IMR-90 (cell line): ENCODE data around the gene COLEC12. TPM values are rescaled to one million over a fixed set of nuclear protein-coding genes. Genes with fewer than 3 reads are reported as not detected.

Experiments
- ATAC-seq: fragments of 200-7000 bp; cut with Tn5 transposase; 2 replicates; pipeline ENCODE4 v1.9.1; 2020; ENCODE audit warnings: low read depth, mild to moderate bottlenecking, moderate library complexity
- BruUV-seq: library from RNA; stranded (reverse); fragments of 400-500 nt; replicated peaks from 2 replicates; lab custom pipeline; 2021; lab: Mats Ljungman, UMichigan
- CTCF ChIA-PET: fragments of 300-600 bp; formaldehyde crosslinking; extraction: SDS; loops from one replicate; lab custom pipeline; 2021; ENCODE audit warnings: antibody characterized with exemption; lab: Yijun Ruan, JAX
- POLR2A ChIA-PET: fragments of 300-600 bp; sonication (Branson Sonifier 250); formaldehyde crosslinking; loops from one replicate; lab custom pipeline; 2022; ENCODE audit warnings: antibody characterized with exemption; ENCODE audit not compliant: unreplicated experiment; lab: Charles Lee
- DNase-seq: peaks from one replicate; pipeline ENCODE4 v3.0.0; 2013
- H2AFZ ChIP-seq: replicated peaks from 2 replicates; pipeline ENCODE3; 2013; ENCODE audit warnings: low read length, mild to moderate bottlenecking; ENCODE audit not compliant: poor library complexity
- H2AK5ac ChIP-seq: 2 replicates; pipeline ENCODE4 v1.6.1; 2013; ENCODE audit warnings: low read depth, low read length, inconsistent platforms
- H2AK9ac ChIP-seq: replicated peaks from 2 replicates; pipeline ENCODE3; 2013; ENCODE audit warnings: mild to moderate bottlenecking, low read depth, low read length, moderate library complexity; ENCODE audit not compliant: poor library complexity
- H2BK120ac ChIP-seq: 2 replicates; pipeline ENCODE4 v1.6.1; 2013; ENCODE audit warnings: low read depth, low read length, inconsistent platforms
- H2BK15ac ChIP-seq: 3 replicates; pipeline ENCODE4 v1.6.1; 2013; ENCODE audit warnings: low read depth, low read length, inconsistent platforms
- H2BK20ac ChIP-seq: 2 replicates; pipeline ENCODE4 v1.6.1; 2013; ENCODE audit warnings: low read depth, mild to moderate bottlenecking, inconsistent platforms, low read length, moderate library complexity
- H2BK5ac ChIP-seq: 2 replicates; pipeline ENCODE4 v1.6.1; 2013; ENCODE audit warnings: mild to moderate bottlenecking, low read depth, low read length, inconsistent platforms; ENCODE audit not compliant: poor library complexity, severe bottlenecking
- H3K14ac ChIP-seq: replicated peaks from 2 replicates; pipeline ENCODE4 v1.6.1; 2013; ENCODE audit warnings: low read depth, low read length, inconsistent platforms
- H3K18ac ChIP-seq: 2 replicates; pipeline ENCODE4 v1.6.1; 2013; ENCODE audit warnings: low read depth, low read length, control low read depth
- H3K23ac ChIP-seq: 2 replicates; pipeline ENCODE4 v1.6.1; 2013; ENCODE audit warnings: low read depth, low read length, inconsistent platforms
- H3K27ac ChIP-seq: 2 replicates; pipeline ENCODE4 v1.5.1; 2013; ENCODE audit warnings: mild to moderate bottlenecking, control low read depth, low read length; ENCODE audit not compliant: insufficient read depth
- H3K27me3 ChIP-seq: 2 replicates; pipeline ENCODE4 v1.6.1; 2013; ENCODE audit warnings: low read length; ENCODE audit not compliant: control insufficient read depth, insufficient read depth
- H3K36me3 ChIP-seq: 2 replicates; pipeline ENCODE4 v1.6.1; 2013; ENCODE audit warnings: low read length, mixed read lengths; ENCODE audit not compliant: control insufficient read depth, insufficient read depth
- H3K4ac ChIP-seq: 2 replicates; pipeline ENCODE4 v1.6.1; 2013; ENCODE audit warnings: low read depth, low read length, inconsistent platforms
- H3K4me1 ChIP-seq: 2 replicates; pipeline ENCODE4 v1.6.1; 2013; ENCODE audit warnings: low read length, mixed read lengths; ENCODE audit not compliant: control insufficient read depth, insufficient read depth
- H3K4me2 ChIP-seq: 2 replicates; pipeline ENCODE4 v1.6.1; 2013; ENCODE audit warnings: low read depth, mild to moderate bottlenecking, control low read depth, low read length, moderate library complexity
- H3K4me3 ChIP-seq: 2 replicates; pipeline ENCODE4 v1.5.1; 2013; ENCODE audit warnings: low read depth, mild to moderate bottlenecking, control low read depth, low read length, moderate library complexity; ENCODE audit not compliant: insufficient read depth
- H3K56ac ChIP-seq: 2 replicates; pipeline ENCODE4 v1.6.1; 2013; ENCODE audit warnings: low read length, inconsistent platforms; ENCODE audit not compliant: insufficient read depth; ENCODE audit errors: extremely low read depth
- H3K79me1 ChIP-seq, 2 experiments: 2 replicates each; pipeline ENCODE4 v1.6.1; 2013; ENCODE audit warnings: low read length in 2 of 2, inconsistent platforms in 1 of 2, low read depth in 1 of 2
- H3K9ac ChIP-seq: 2 replicates; pipeline ENCODE4 v1.6.1; 2013; ENCODE audit warnings: low read depth, low read length, control low read depth
- H3K9me1 ChIP-seq: 2 replicates; pipeline ENCODE4 v1.6.1; 2013; ENCODE audit warnings: low read length, inconsistent platforms; ENCODE audit not compliant: insufficient read depth
- H3K9me3 ChIP-seq: 2 replicates; pipeline ENCODE4 v1.6.1; 2013; ENCODE audit warnings: low read length; ENCODE audit not compliant: control insufficient read depth, insufficient read depth
- H4K20me1 ChIP-seq: 2 replicates; pipeline ENCODE4 v1.6.1; 2013; ENCODE audit warnings: low read length, inconsistent platforms; ENCODE audit not compliant: insufficient read depth
- H4K5ac ChIP-seq: 2 replicates; pipeline ENCODE4 v1.6.1; 2013; ENCODE audit warnings: mild to moderate bottlenecking, low read depth, low read length, control low read depth
- H4K8ac ChIP-seq, 2 experiments: 2 replicates each; pipeline ENCODE4 v1.6.1; 2013; ENCODE audit warnings: low read depth in 2 of 2, low read length in 2 of 2, control low read depth in 1 of 2, inconsistent platforms in 1 of 2
- H4K91ac ChIP-seq: 2 replicates; pipeline ENCODE4 v1.6.1; 2013; ENCODE audit warnings: low read depth, low read length, inconsistent platforms; ENCODE audit not compliant: insufficient read depth
- BHLHE40 ChIP-seq: fragments of 150-350 bp; IDR thresholded peaks from 2 replicates; pipeline ENCODE4 v1.6.1; 2016; ENCODE audit warnings: mild to moderate bottlenecking, low read depth, low read length
- CEBPB ChIP-seq: IDR thresholded peaks from 2 replicates; pipeline ENCODE4 v1.6.1; 2012; ENCODE audit warnings: low read depth, low read length, improper control_type of control experiment
- CTCF ChIP-seq: conservative IDR thresholded peaks from 2 replicates; pipeline ENCODE4 v1.5.1; 2012; ENCODE audit warnings: mild to moderate bottlenecking, low read depth, low read length, improper control_type of control experiment
- ELK1 ChIP-seq: fragments of 150-350 bp; IDR thresholded peaks from 2 replicates; pipeline ENCODE4 v1.6.1; 2016; ENCODE audit warnings: low read depth, mild to moderate bottlenecking, low read length, moderate library complexity, borderline replicate concordance
- FOS ChIP-seq: fragments of 150-350 bp; IDR thresholded peaks from 2 replicates; pipeline ENCODE4 v1.6.1; 2016; ENCODE audit warnings: low read depth, low read length
- MAFK ChIP-seq: IDR thresholded peaks from 2 replicates; pipeline ENCODE4 v1.6.1; 2012; ENCODE audit warnings: low read depth, low read length, improper control_type of control experiment
- MAZ ChIP-seq: IDR thresholded peaks from 2 replicates; pipeline ENCODE4 v1.6.1; 2012; ENCODE audit warnings: low read depth, mild to moderate bottlenecking, low read length, improper control_type of control experiment, moderate library complexity, borderline replicate concordance
- MXI1 ChIP-seq: IDR thresholded peaks from 2 replicates; pipeline ENCODE4 v1.6.1; 2012; ENCODE audit warnings: low read depth, mild to moderate bottlenecking, low read length, moderate library complexity, borderline replicate concordance
- NFE2L2 ChIP-seq: fragments of 150-350 bp; IDR thresholded peaks from 2 replicates; pipeline ENCODE4 v1.6.1; 2016; ENCODE audit warnings: low read depth, mild to moderate bottlenecking, low read length
- POLR2A ChIP-seq: IDR thresholded peaks from 2 replicates; pipeline ENCODE4 v1.6.1; 2012; ENCODE audit warnings: mild to moderate bottlenecking, low read depth, low read length
- RAD21 ChIP-seq: IDR thresholded peaks from 2 replicates; pipeline ENCODE4 v1.6.1; 2012; ENCODE audit warnings: low read length, improper control_type of control experiment
- RCOR1 ChIP-seq: IDR thresholded peaks from 2 replicates; pipeline ENCODE4 v1.6.1; 2012; ENCODE audit warnings: mild to moderate bottlenecking, low read length, improper control_type of control experiment; ENCODE audit not compliant: insufficient replicate concordance
- RFX5 ChIP-seq: IDR thresholded peaks from 2 replicates; pipeline ENCODE4 v1.8.0; 2012; ENCODE audit warnings: low read depth, mild to moderate bottlenecking, low read length, moderate library complexity
- SMC3 ChIP-seq: fragments of 150-350 bp; IDR thresholded peaks from 2 replicates; pipeline ENCODE4 v1.6.1; 2016; ENCODE audit warnings: low read depth, mild to moderate bottlenecking, antibody characterized with exemption, low read length, moderate library complexity
- USF2 ChIP-seq: fragments of 150-350 bp; IDR thresholded peaks from 2 replicates; pipeline ENCODE4 v1.6.1; 2017; ENCODE audit warnings: mild to moderate bottlenecking, antibody characterized with exemption, low read length, low read depth
- whole genome bisulfite sequencing, 2 experiments: methylation state at CpG; one replicate each; pipeline versions ENCODE4 v1.1.5 to v1.1.7; 2013; ENCODE audit warnings: missing lambda C conversion rate in 2 of 2; ENCODE audit not compliant: insufficient read length in 1 of 2; ENCODE audit errors: extremely low coverage in 2 of 2; 5-methylcytosine and 5-hydroxymethylcytosine counted together
- dilution Hi-C: fragments of 300-500 bp; cut with HindIII; formaldehyde crosslinking; loops from one replicate; pipeline ENCODE4 v1.14.3; 2018; ENCODE audit warnings: low sequenced_read_pairs; ENCODE audit not compliant: unreplicated experiment
- in situ Hi-C: fragments of 300-500 bp; cut with MboI; formaldehyde crosslinking; loops from 3 replicates; pipeline ENCODE4 v1.14.3; 2019; ENCODE audit warnings: low sequenced_read_pairs, inconsistent platforms, mixed read lengths
- intact Hi-C: fragments of 100-400 bp; cut with micrococcal nuclease; formaldehyde crosslinking; loops from 2 replicates; pipeline ENCODE4 v1.10.0; 2022
- polyA plus RNA-seq, 3 experiments: library from polyadenylated mRNA; depleted of rRNA; stranded (reverse); fragments of >200 nt; gene quantifications; 2 replicates each; pipeline ENCODE4 v1.2.3, GENCODE V29; 2012; ENCODE audit warnings: low replicate concordance in 1 of 3
- total RNA-seq: library from RNA; depleted of rRNA; stranded (reverse); fragments of >200 nt; gene quantifications from 2 replicates; pipeline ENCODE4 v1.2.3, GENCODE V29; 2012

The COLEC12 gene
- total and polyA plus RNA-seq, 2 of the 4 experiments (the other 2 are of a cell fraction): 1.0 to 2.3 TPM

- intact Hi-C loops: no loop called here
- Histone ChIP-seq H2BK120ac (no peak overlapping the region), H3K23ac (no peak overlapping the region), H3K18ac (no peak overlapping the region), H4K8ac (no peak overlapping the region), H2BK20ac (no peak overlapping the region), H3K4me2 (no peak overlapping the region), H3K79me1 (no peaks in the 10 kb centered on the region), H3K27ac (no peak overlapping the region), H3K14ac (no peak overlapping the region), H3K9me3 (peaks cover 11% of the 10 kb centered on the region), H3K27me3 (peaks cover 9% of the 10 kb centered on the region), H3K4me3 (no peak overlapping the region), H3K4me1 (peaks cover 12% of the 10 kb centered on the region), H2AK9ac (no peak overlapping the region), H2BK5ac (no peak overlapping the region), H3K56ac (no peak overlapping the region), H2AFZ (no peak overlapping the region), H3K9ac (no peak overlapping the region), H3K36me3 (no peaks in the 10 kb centered on the region), H3K9me1 (no peaks in the 10 kb centered on the region), H3K4ac (no peak overlapping the region), H4K5ac (no peak overlapping the region), H4K20me1 (no peaks in the 10 kb centered on the region), H2AK5ac (no peak overlapping the region), H4K91ac (no peak overlapping the region), H2BK15ac (no peak overlapping the region)
- dilution Hi-C loops: no loop called here
- no CpG with 5 or more reads among the region's 1 CpG for WGBS, 2 experiments
- no TSS peak for BruUV-seq
- TF ChIP-seq MXI1 (no peak), BHLHE40 (no peak), ELK1 (no peak), MAFK (no peak), NFE2L2 (no peak), CTCF (no peak), RAD21 (no peak), POLR2A (no peak), FOS (no peak), CEBPB (no peak), USF2 (no peak), RCOR1 (no peak), MAZ (no peak), SMC3 (no peak), RFX5 (no peak)
- ChIA-PET CTCF (no interaction called here), POLR2A (no interaction called here)
- DNase-seq (no peak), ATAC-seq (no peak)
- in situ Hi-C loops: no loop called here
Observed at GRCh38 chr18:452816-453215, 47.7 kb downstream of the COLEC12 start.
